Dermis blood vessel endothelial cell (primary cell): ENCODE measurements around the gene ATP8B3. TPM values are rescaled to one million over a fixed set of nuclear protein-coding genes. Genes with fewer than 3 reads are reported as not detected.

Source experiments
- DNase-seq: peaks from one replicate; pipeline ENCODE4 v3.0.0; 2010
- total RNA-seq: library from RNA; depleted of rRNA; stranded (reverse); fragments of >200 nt; gene quantifications from 2 replicates; pipeline ENCODE4 v1.2.3, GENCODE V29; 2014

ATP8B3 gene
- total RNA-seq, 1 donor from 2014 or later: 0.85 TPM

- no peak for DNase-seq
Measured at GRCh38 chr19:1736927-1737326, 75.1 kb downstream of the ATP8B3 start.

GRCh38 chr19:1736280-1736679, 75.8 kb downstream of the ATP8B3 start:
- no peak for DNase-seq

- DNase-seq: no peak
Measured at GRCh38 chr19:1734321-1734966, 77.6 kb downstream of the ATP8B3 start.

Other genes with a start within 250 kb of the ATP8B3 start
- 82.4 and 121 TPM in 2 replicates for gene MEX3D, start 244.0 kb downstream of the ATP8B3 start, total RNA-seq
- gene MBD3, start 219.4 kb downstream of the ATP8B3 start, total RNA-seq: 119 and 194 TPM in 2 replicates
- 48.8 and 62.1 TPM in 2 replicates for gene UQCR11, start 206.8 kb downstream of the ATP8B3 start, total RNA-seq
- 94.1 and 144 TPM in 2 replicates for gene TCF3, start 159.7 kb downstream of the ATP8B3 start, total RNA-seq
- not detected in 2 replicates for gene ONECUT3, start 58.8 kb downstream of the ATP8B3 start, total RNA-seq
- 8.7 and 14.0 TPM in 2 replicates for gene REXO1, start 36.2 kb upstream of the ATP8B3 start, total RNA-seq
- gene KLF16, start 51.3 kb upstream of the ATP8B3 start, total RNA-seq: 5.3 and 9.5 TPM in 2 replicates
- 111 and 142 TPM in 2 replicates for gene ABHD17A, start 73.2 kb upstream of the ATP8B3 start, total RNA-seq
- 5.8 and 6.2 TPM in 2 replicates for gene ADAT3, start 93.1 kb upstream of the ATP8B3 start, total RNA-seq
- 34.7 and 56.1 TPM in 2 replicates for gene SCAMP4, start 93.1 kb upstream of the ATP8B3 start, total RNA-seq
- 73.9 and 125 TPM in 2 replicates for gene CSNK1G2, start 128.9 kb upstream of the ATP8B3 start, total RNA-seq
- 51.7 and 135 TPM in 2 replicates for gene BTBD2, start 203.4 kb upstream of the ATP8B3 start, total RNA-seq
- gene MKNK2, start 239.0 kb upstream of the ATP8B3 start, total RNA-seq: 147 and 289 TPM in 2 replicates